Gastrocnemius medialis (tissue), 4 donors: ENCODE data around the gene NUDT1.

Experiments
- CTCF ChIP-seq, 5 experiments: fragments of 450-650 bp in 3 of 5; fragments of 200-600 bp in 2 of 5; sonication (generic) in 2 of 5; IDR thresholded peaks in 4 of 5; conservative IDR thresholded peaks in 1 of 5; 1 replicate in 4 of 5; 2 replicates in 1 of 5; pipeline ENCODE4 v1.5.1; 2016 to 2019; ENCODE audit warnings: antibody characterized with exemption in 5 of 5, mild to moderate bottlenecking in 3 of 5, moderate library complexity in 3 of 5
- POLR2A ChIP-seq, 2 donors: fragments of 450-650 bp; IDR thresholded peaks; one replicate each; pipeline ENCODE4 v1.6.1; 2017; ENCODE audit warnings: antibody characterized with exemption in 2 of 2, mild to moderate bottlenecking in 2 of 2, moderate library complexity in 2 of 2

- TF ChIP-seq POLR2A (IDR thresholded peaks at IDR 0.05) (no peak), CTCF (IDR thresholded peaks at IDR 0.05 in 4 of 5, conservative IDR thresholded peaks at IDR 0.05 in 1 of 5) (no peak)
Observed at GRCh38 chr7:2251381-2251780, 9.4 kb downstream of the NUDT1 start.
